ENCODE measurements around the gene KBTBD4.

Gene KBTBD4

GRCh38 chr11:47578524-47579494 lies at the start of gene KBTBD4, which contains the start of gene NDUFS3:
TSS of gene KBTBD4 (minus strand) at chr11:47578970. CDS start at chr11:47578951, 19 bp downstream.
TSS of gene NDUFS3 (plus strand) at chr11:47579074. CDS start at chr11:47579092, 18 bp downstream.
- DNase-seq = peak; percentile 59 to 94 (median 87)

DNA sequence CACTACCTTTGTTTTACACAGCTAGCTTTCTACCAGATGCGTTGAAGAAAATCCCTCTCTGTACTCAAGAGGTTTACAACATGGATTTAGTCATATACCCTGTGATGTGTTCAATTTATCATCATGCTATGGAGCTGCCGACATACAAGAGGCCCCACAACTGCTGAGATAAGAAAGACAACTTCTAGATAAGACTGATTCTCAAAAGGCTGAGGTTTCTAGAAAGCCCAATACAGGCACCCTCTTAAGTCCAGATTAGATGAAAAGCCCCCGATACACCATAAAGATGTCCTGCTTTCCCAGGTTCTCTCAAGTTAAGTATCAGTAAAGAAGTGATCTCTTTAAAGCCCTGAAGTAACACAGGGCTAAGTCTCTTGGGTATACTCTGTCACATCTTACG lies 49.3 kb upstream of the KBTBD4 start:
- no peak for DNase-seq

GRCh38 chr11:47626234-47626633 lies 47.5 kb upstream of the KBTBD4 start:
- DNase-seq = no peak

DNA sequence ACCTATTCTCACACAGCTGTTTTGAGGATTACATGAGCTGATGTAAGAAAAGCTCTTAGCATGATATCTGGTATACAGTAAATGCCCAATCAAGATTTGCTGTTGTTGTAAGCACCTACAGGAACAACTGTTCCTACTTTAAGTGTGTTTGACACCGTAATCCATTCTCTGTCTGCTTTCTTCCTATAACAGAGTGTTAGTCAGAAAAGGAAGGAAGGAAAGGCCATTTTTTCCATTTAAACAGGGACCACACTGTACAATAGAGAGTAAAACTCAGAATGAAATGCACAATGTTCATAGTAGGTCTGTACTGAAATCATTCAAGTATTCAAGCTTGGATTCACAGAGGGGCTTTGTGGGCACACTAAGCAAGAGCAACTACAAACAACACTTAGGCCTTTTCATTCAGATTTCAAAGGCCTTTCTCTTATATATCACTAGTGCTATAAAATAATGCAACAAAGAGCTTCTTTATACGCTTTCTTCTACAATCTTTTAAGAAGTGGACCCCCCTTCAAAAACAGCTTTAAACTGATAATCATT lies 42.1 kb upstream of the KBTBD4 start:
- no peak for DNase-seq

DNA sequence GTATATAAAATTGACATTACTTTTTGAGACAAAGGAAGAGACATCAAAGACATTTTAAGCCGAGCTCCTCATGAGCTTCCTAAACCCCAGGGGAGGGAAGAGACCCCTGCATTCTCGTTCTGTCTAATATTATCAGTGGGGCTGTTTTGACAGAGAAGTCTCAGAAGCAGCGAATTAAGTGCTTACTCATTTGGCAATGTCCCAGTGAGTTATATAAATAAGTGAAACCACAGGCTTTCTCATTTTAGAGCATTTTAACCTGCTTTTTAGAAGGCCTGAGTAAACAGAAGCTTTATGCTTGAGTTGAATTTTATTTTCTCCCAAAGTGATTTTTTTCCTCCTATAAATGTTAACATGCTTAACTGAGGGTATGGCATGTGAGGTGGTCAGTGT lies 38.6 kb upstream of the KBTBD4 start:
- no peak for DNase-seq

DNA sequence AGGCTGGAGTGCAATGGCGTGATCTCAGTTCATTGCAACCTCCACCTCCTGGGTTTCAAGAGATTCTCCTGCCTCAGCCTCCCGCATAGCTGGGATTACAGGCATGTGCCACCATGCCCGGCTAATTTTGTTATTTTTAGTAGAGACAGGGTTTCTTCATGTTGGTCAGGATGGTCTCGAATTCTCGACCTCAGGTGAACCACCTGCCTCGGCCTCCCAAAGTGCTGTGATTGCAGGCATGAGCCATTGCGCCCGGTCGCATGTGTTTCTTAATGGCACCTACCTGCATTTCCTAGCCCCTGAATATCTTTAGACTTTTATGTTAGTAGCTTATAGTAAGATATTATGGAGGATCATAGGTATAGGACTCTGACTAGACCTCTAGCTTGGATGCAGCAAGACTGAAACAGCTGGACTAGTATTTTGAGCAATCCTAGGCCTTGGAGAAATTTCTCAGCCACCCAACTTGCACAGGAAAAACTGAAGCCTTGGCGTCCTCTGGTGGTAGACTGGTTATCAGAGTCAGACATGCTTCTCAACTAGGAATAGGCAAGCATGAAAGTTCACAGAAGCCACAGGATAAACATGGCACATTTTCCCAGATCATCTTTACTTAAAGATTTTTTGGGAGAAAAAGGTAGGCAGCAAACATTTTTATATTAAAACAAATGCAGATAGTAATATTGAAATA lies 38.1 kb upstream of the KBTBD4 start:
- peak in 19 of 56 donors; percentile 19 to 76 (median 37) for DNase-seq

DNA sequence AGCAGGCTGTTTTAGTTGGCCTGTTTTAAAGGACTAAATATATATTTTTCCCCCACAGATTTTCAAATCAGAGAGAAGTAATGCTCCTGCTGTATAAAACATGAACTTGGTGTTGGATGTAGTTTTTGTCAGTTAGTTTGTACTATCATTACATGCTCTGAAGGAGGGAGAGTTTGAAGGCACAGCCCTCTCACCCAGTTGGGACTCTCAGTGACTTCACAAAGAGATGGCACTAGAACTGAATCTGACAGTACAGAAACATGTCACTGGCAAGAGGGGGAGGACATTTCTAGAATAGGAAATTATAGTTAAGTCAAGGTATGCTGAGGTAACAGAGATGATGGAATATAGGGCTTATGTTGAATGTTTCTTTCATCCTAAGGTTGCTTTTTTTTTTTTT lies 36.5 kb upstream of the KBTBD4 start:
- no peak for DNase-seq

- DNase-seq = peak in 4 of 56 donors; percentile 25 to 47 (median 35)
Observed at GRCh38 chr11:47611348-47611794, 32.6 kb upstream of the KBTBD4 start.

- DNase-seq = no peak
Observed at GRCh38 chr11:47609675-47610074, 30.9 kb upstream of the KBTBD4 start.

GRCh38 chr11:47607380-47607779 lies 28.6 kb upstream of the KBTBD4 start:
- peak in 6 of 56 donors; percentile 29 to 47 (median 38) for DNase-seq

DNA sequence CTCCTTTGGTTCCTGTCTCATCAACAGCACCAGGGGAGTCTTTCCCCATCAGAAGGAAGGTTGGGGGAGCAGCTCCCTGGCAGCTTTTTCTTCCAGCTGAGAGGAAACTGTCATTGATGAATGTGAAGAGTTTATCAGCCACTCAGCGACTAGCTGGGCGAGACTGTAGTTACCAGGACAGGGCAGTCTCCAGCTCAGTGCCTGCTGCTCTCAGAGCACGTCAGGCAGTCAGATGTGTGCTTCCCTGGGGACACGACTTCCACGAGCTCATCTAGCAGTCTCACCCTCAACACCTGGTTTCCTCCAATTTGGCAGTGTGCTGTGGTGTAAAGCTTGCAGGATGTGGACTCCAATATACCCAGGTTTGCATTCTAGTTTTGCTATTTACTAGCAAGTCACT lies 28.0 kb upstream of the KBTBD4 start:
- DNase-seq = no peak

GRCh38 chr11:47605921-47606320 lies 27.2 kb upstream of the KBTBD4 start:
- no peak for DNase-seq

DNA sequence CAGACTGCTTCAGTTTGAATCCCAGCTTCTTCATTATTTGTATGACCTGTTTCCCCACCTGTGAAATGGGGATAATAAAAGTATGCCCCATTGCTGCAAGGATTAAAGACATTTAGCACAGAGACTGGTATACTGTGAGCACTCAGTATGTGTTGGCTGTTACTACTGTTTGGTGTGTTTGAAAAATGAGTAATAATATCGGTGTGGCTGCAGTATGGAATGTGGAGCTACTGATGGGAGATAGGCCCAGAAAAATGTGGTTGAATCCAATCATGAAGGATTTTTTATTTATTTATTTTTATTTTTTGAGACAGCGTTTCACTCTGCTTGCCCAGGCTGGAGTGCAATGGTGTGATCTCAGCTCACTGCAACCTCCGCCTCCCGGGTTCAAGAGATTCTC lies 24.5 kb upstream of the KBTBD4 start:
- no peak for DNase-seq

DNA sequence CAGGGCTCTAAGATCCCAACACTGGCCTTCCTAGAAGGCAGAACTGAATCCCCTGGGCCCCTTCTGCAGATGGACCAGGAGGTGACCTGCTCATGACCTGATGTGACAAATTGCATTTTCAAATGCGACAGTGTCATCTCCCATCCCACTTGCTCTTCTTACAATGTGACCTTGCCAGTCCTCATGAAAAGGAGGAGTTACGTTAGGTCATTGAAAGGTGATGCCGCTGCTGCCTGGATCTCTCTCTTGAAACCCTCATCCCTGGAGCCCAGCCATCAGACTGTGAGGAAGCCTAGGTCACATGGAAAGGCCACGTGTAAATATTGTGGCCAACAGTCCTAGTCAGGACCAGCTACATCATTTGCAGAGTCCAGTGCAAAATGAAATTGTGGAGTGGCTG lies 21.1 kb upstream of the KBTBD4 start:
- DNase-seq = no peak

GRCh38 chr11:47595967-47596366 lies 17.2 kb upstream of the KBTBD4 start:
- no peak for DNase-seq

GRCh38 chr11:47595029-47595428 lies 16.3 kb upstream of the KBTBD4 start:
- DNase-seq = no peak

DNA sequence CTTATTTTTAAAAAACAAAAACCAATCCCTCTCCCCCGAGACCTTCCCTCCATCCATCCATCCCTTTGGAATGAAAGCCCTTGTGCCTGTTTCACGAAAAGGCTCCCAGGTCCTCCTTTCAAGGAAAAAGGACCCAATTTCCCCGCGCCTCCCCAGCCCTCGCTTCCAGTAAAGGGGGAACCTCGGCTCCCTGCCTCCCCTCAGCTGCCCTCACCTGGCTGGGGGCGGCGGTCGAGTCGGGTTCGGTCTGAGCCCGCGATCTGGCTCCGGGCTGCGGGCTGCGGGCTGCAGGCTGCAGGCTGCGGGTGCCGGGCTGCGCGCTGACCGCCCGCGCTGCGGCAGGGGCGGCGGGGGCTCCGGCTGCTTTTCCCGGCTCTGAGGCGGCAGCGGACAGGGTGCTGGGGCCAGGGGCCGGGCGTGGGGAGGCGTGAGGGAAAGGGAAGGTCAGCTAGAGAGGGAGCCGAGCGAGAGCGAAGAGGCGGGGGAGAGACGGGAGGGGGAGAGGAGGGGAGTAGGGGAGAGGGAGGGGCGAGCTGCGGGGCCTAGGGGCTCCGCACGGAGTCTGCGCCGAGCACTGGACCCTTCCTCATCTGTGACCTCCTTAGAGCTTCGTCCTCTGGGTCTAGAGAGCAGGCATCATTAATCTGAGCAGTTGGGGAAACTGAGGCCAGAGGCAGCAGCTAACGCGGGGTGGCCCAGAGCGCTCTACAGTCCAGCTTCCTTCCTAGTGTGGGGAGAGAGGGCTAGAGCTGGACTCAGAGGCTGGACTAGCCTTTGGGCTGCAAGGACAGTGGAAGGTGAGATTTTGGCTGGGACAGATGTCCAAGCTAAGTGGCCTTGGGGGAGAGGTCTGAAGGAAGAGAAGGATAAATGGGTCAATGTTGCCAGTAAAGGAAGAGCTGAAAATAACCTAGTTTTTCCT lies 15.4 kb upstream of the KBTBD4 start, which contains the start of gene C1QTNF4:
Gene C1QTNF4, minus strand, starts transcription at position 478 of the 922 bp plus-strand sequence. CDS start 3,601 bp downstream, outside the sequence.
- no peak for DNase-seq

DNA sequence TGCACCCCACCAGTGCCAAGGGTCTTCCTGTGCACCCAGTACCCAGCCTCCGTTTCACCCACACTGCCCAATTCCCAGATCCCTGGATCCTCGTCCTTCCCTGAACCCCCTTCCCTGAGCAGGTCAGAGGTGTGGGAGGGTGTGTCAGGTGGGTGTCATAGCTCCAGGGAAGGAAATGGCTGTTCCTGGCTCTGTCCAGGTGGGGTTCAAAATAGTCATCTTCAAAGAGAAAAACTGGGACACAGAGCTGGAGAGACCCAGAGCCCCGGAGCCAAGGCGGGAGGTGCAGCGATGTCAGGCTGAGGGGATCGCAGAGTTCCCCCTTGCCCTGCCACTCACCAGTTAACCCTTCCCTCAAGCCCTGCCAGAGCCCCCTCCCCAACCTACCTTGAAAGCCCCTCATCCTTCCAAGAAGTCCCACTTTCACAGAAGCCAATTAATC lies 14.7 kb upstream of the KBTBD4 start:
- no peak for DNase-seq

- DNase-seq = no peak
Observed at GRCh38 chr11:47592970-47593369, 14.2 kb upstream of the KBTBD4 start.

- DNase-seq = no peak
Observed at GRCh38 chr11:47592251-47592650, 13.5 kb upstream of the KBTBD4 start.

DNA sequence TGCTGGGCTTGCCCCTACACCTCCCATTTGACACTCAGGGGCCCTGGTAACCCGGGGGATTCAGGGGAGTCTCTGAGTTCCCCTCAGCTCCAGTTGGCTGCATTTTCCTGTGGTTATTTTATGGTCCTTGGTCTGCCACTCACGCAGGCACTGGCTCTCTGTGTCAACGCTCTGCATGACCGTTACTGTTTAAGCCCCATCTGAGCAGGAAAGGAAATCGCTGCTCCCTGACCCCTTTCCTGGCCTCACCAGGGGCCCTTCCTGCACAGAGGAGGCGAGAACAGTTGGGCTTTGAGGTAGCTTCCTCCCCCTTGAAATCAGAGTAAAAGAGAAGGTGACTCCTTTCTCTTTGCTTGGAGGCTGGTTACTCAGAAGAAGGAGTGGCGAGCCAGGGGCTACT lies 13.0 kb upstream of the KBTBD4 start:
- no peak for DNase-seq
